Measurements from ENCODE around the gene MUC4.

DNA sequence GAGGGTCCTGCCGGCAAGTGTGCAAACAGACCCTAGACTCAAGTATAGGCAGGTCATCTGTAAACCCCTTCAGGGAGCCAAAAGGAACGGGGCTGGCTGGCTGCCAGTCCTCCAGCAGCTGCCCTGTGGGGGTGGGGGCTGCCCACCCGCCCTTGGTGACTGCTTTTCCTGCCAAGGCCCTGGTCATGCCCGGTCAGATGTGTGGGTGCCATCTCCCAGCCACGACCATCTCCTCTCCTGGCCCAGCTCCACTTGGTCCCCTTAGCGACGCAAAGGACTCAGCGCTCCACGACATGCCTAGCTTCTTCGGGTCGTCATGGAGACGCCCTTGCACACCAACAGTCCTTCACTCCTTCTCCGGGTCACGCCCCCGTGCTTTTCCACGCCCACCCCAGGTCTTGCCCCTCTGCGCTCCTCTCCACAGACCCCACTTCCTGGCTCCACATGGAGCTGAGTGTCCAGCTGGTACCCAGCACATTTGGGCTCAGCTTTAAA, 2.4 kb downstream of the MUC4 start:
- no peak for TF ChIP-seq EZH2 (IDR thresholded peaks at IDR 0.05)
- TF ChIP-seq POLR2AphosphoS5 (IDR thresholded peaks at IDR 0.05; ENCODE audit: borderline replicate concordance, low read depth, low read length) = no peak

Measured in SK-N-MC (cell line).